MM.1S (cell line): ENCODE measurements around the gene MMP20.

Experiments used
- DNase-seq: peaks from one replicate; pipeline ENCODE4 v3.0.0-alpha.2; 2015
- H2AFZ ChIP-seq: fragments of 300-600 bp; sonication (generic); 2 replicates; pipeline ENCODE4 v1.6.0; 2016; ENCODE audit warnings: antibody characterized with exemption, low read length
- H3F3A ChIP-seq: fragments of 300-600 bp; sonication (generic); 2 replicates; pipeline ENCODE4 v1.6.1; 2016; ENCODE audit warnings: mild to moderate bottlenecking, antibody characterized with exemption, low read length, moderate library complexity, mixed read lengths; ENCODE audit not compliant: insufficient read depth
- H3K27ac ChIP-seq: fragments of 300-600 bp; sonication (generic); 2 replicates; pipeline ENCODE4 v1.5.1; 2016; ENCODE audit warnings: mild to moderate bottlenecking, low read length
- H3K27me3 ChIP-seq: fragments of 300-600 bp; sonication (generic); replicated peaks from 2 replicates; pipeline ENCODE4 v1.6.0; 2016; ENCODE audit warnings: low read length; ENCODE audit not compliant: insufficient read depth
- H3K36me3 ChIP-seq: fragments of 300-600 bp; sonication (generic); replicated peaks from 2 replicates; pipeline ENCODE4 v1.6.1; 2016; ENCODE audit warnings: mild to moderate bottlenecking, low read length, mixed read lengths; ENCODE audit not compliant: insufficient read depth
- H3K4me1 ChIP-seq: fragments of 300-600 bp; sonication (generic); 2 replicates; pipeline ENCODE4 v1.6.1; 2016; ENCODE audit warnings: low read length, mixed read lengths
- H3K4me2 ChIP-seq: fragments of 300-600 bp; sonication (generic); 2 replicates; pipeline ENCODE4 v1.6.0; 2016; ENCODE audit warnings: low read depth, low read length
- H3K4me3 ChIP-seq: fragments of 300-600 bp; sonication (generic); 2 replicates; pipeline ENCODE4 v1.5.1; 2016; ENCODE audit warnings: low read length, mixed read lengths
- H3K79me2 ChIP-seq: fragments of 300-600 bp; sonication (generic); 2 replicates; pipeline ENCODE4 v1.6.1; 2016; ENCODE audit warnings: mixed run types, low read length, mixed read lengths
- H3K9ac ChIP-seq: fragments of 300-600 bp; sonication (generic); 2 replicates; pipeline ENCODE4 v1.6.1; 2016; ENCODE audit warnings: low read length, mixed read lengths
- H3K9me2 ChIP-seq: fragments of 300-600 bp; sonication (generic); replicated peaks from 2 replicates; pipeline ENCODE4 v1.6.1; 2016; ENCODE audit warnings: mild to moderate bottlenecking, low read length, mixed read lengths; ENCODE audit not compliant: insufficient read depth
- H3K9me3 ChIP-seq: fragments of 300-600 bp; sonication (generic); replicated peaks from 2 replicates; pipeline ENCODE4 v1.6.1; 2016; ENCODE audit warnings: mild to moderate bottlenecking, low read length, mixed read lengths; ENCODE audit not compliant: insufficient read depth
- H4K20me1 ChIP-seq: fragments of 300-600 bp; sonication (generic); 2 replicates; pipeline ENCODE4 v1.6.1; 2016; ENCODE audit warnings: mild to moderate bottlenecking, low read length, moderate library complexity, mixed read lengths; ENCODE audit not compliant: insufficient read depth
- EZH2 ChIP-seq: fragments of 300-600 bp; sonication (generic); optimal IDR thresholded peaks from 2 replicates; pipeline ENCODE3; 2017; ENCODE audit warnings: low read depth, mild to moderate bottlenecking, antibody characterized with exemption, low read length, mixed read lengths
- EZH2phosphoT487 ChIP-seq: fragments of 300-600 bp; sonication (generic); IDR thresholded peaks from 2 replicates; pipeline ENCODE4 v1.6.1; 2018; ENCODE audit warnings: antibody characterized with exemption, low read length
- TF ChIP-seq, protein P1 (sequence below): fragments of 300-600 bp; sonication (generic); IDR thresholded peaks from 2 replicates; pipeline ENCODE4 v1.5.1; 2016; ENCODE audit warnings: antibody characterized with exemption, low read length, mixed read lengths

The MMP20 gene

DNA sequence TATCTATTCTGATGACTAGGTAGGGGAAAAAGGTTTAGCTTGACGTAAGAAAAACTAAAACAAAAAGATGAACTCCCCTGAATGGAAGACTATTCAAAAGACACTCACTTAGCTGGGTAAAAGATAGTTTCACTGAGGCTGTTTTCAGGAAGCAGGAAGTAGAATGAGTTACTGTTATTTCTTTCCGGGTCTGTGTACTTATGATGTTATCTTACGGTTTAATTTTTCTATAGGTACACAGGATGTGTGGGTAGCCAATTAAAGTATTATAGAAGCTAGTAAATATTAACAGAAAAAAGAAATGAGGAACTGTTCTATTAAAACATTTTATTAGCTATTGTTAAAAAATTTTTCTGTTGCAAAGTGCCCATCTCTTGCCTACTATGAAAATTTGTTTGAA, 48.8 kb downstream of the MMP20 start:
- H3K9me2 ChIP-seq, result no peaks in the 10 kb centered on the region
- no peak overlapping the region for H3K9ac ChIP-seq
- no peak for DNase-seq
- no peaks in the 10 kb centered on the region for H3K9me3 ChIP-seq
- TF ChIP-seq EZH2 (no peak), EZH2phosphoT487 (no peak)
- TF ChIP-seq, protein P1, sequence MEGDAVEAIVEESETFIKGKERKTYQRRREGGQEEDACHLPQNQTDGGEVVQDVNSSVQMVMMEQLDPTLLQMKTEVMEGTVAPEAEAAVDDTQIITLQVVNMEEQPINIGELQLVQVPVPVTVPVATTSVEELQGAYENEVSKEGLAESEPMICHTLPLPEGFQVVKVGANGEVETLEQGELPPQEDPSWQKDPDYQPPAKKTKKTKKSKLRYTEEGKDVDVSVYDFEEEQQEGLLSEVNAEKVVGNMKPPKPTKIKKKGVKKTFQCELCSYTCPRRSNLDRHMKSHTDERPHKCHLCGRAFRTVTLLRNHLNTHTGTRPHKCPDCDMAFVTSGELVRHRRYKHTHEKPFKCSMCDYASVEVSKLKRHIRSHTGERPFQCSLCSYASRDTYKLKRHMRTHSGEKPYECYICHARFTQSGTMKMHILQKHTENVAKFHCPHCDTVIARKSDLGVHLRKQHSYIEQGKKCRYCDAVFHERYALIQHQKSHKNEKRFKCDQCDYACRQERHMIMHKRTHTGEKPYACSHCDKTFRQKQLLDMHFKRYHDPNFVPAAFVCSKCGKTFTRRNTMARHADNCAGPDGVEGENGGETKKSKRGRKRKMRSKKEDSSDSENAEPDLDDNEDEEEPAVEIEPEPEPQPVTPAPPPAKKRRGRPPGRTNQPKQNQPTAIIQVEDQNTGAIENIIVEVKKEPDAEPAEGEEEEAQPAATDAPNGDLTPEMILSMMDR, result no peak
- no peak overlapping the region for H3K4me3 ChIP-seq
- H3K79me2 ChIP-seq, result no peaks in the 10 kb centered on the region
- no peaks in the 10 kb centered on the region for H3K27me3 ChIP-seq
- no peak overlapping the region for H3K27ac ChIP-seq
- no peaks in the 10 kb centered on the region for H3K4me1 ChIP-seq
- H3K4me2 ChIP-seq, result no peak overlapping the region
- H3F3A ChIP-seq, result no peaks in the 10 kb centered on the region
- no peaks in the 10 kb centered on the region for H3K36me3 ChIP-seq
- no peak overlapping the region for H2AFZ ChIP-seq
- H4K20me1 ChIP-seq, result no peaks in the 10 kb centered on the region

DNA sequence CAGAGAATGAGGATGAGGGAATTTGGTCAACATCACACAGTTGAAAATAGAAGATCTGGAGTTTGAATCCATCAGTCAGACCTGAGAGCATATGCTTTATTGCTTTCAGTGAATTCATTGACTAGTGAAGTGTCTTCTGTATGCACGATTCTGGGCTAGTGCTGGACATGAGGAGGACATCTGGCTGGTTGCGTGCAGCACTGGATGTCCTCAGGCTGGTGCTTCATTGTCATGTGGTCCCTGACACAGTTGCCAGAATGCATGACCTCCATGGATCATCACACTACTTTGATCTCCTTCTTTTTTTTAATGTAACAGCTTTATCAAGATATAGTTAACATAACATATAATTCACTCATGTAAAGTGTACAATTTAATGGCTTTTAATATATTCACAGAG, 50.1 kb downstream of the MMP20 start:
- no peaks in the 10 kb centered on the region for H3K27me3 ChIP-seq
- no peaks in the 10 kb centered on the region for H3K36me3 ChIP-seq
- H4K20me1 ChIP-seq, result no peaks in the 10 kb centered on the region
- H3K9me3 ChIP-seq, result no peaks in the 10 kb centered on the region
- no peak for DNase-seq
- TF ChIP-seq EZH2 (no peak), EZH2phosphoT487 (no peak)
- TF ChIP-seq, protein P1, result no peak
- no peaks in the 10 kb centered on the region for H3K9me2 ChIP-seq
- no peak overlapping the region for H3K27ac ChIP-seq
- no peaks in the 10 kb centered on the region for H3F3A ChIP-seq
- no peak overlapping the region for H3K4me3 ChIP-seq
- H3K79me2 ChIP-seq, result no peaks in the 10 kb centered on the region
- H3K4me1 ChIP-seq, result no peaks in the 10 kb centered on the region
- H2AFZ ChIP-seq, result no peak overlapping the region
- H3K9ac ChIP-seq, result no peak overlapping the region
- H3K4me2 ChIP-seq, result no peak overlapping the region

DNA sequence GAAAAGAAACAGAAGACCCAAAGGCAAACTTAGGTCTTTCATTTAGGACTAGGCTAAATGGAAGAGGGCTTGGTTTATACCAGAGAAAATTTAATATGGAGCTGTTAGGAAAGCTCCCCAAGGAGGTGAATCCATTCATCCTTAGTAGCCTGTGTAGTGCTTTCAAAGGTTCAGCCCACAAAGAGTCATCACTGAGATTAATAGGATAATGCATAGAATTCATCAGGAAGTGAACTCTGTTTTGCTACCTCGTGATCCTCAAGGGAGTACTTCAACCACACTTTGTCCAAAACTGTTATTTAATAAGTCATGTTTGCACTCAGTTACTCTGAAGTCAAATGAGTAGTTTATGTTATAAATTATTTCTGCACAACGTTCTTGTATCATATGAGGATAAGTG, 51.3 kb downstream of the MMP20 start:
- no peak overlapping the region for H2AFZ ChIP-seq
- no peak overlapping the region for H3K9ac ChIP-seq
- H3K4me1 ChIP-seq, result no peaks in the 10 kb centered on the region
- H3K79me2 ChIP-seq, result no peaks in the 10 kb centered on the region
- no peak for DNase-seq
- no peak overlapping the region for H3K4me3 ChIP-seq
- H3K27ac ChIP-seq, result no peak overlapping the region
- no peaks in the 10 kb centered on the region for H3F3A ChIP-seq
- no peaks in the 10 kb centered on the region for H3K36me3 ChIP-seq
- no peaks in the 10 kb centered on the region for H3K9me3 ChIP-seq
- H3K4me2 ChIP-seq, result no peak overlapping the region
- no peaks in the 10 kb centered on the region for H3K9me2 ChIP-seq
- H3K27me3 ChIP-seq, result no peaks in the 10 kb centered on the region
- no peaks in the 10 kb centered on the region for H4K20me1 ChIP-seq
- TF ChIP-seq EZH2 (no peak), EZH2phosphoT487 (no peak)
- TF ChIP-seq, protein P1, result no peak
